ENCODE measurements around the gene KDR. TPM values are rescaled to one million over a fixed set of nuclear protein-coding genes. Genes with fewer than 3 reads are reported as not detected.
A peak's percentile ranks its signal among the peaks of the same experiment; 100 is the strongest.

KDR gene
- total and polyA plus RNA-seq, 4 donors = 8.4 to 132 (median 32.5) TPM

GRCh38 chr4:55031158-55031557, 94.2 kb downstream of the KDR start:
- no peaks in the 10 kb centered on the region for H3K27me3 ChIP-seq (ENCODE audit: control insufficient read depth in 3 of 3, insufficient read depth in 3 of 3, low read length in 2 of 3)
- no peak overlapping the region for H3K9ac ChIP-seq (ENCODE audit: insufficient read depth in 1 of 2, low read length in 2 of 2)
- H3K27ac ChIP-seq (ENCODE audit: low read depth in 1 of 2, low read length in 1 of 2) = peak overlapping the region in 1 of 2 donors; percentile 10
- no peak for TF ChIP-seq CTCF (IDR thresholded peaks at IDR 0.05; ENCODE audit: control extremely low read depth, extremely low read depth)
- DNase-seq (no peak), ATAC-seq (ENCODE audit: insufficient read depth, low FRiP score) (no peak)
- no peaks in the 10 kb centered on the region for H3K9me3 ChIP-seq (ENCODE audit: control insufficient read depth in 4 of 4, insufficient read depth in 3 of 4, low read length in 3 of 4)
- no peaks in the 10 kb centered on the region for H3K36me3 ChIP-seq (ENCODE audit: control insufficient read depth in 4 of 4, insufficient read depth in 4 of 4, low read length in 4 of 4)
- peaks cover 0 to 20% (median 11%) of the 10 kb centered on the region in 5 donors for H3K4me1 ChIP-seq (ENCODE audit: control insufficient read depth in 5 of 5, insufficient read depth in 5 of 5, low read length in 5 of 5)
- H3K4me3 ChIP-seq = no peak overlapping the region
- 90% methylated on average over 5 of the region's 5 CpGs for WGBS, 2 donors

DNA sequence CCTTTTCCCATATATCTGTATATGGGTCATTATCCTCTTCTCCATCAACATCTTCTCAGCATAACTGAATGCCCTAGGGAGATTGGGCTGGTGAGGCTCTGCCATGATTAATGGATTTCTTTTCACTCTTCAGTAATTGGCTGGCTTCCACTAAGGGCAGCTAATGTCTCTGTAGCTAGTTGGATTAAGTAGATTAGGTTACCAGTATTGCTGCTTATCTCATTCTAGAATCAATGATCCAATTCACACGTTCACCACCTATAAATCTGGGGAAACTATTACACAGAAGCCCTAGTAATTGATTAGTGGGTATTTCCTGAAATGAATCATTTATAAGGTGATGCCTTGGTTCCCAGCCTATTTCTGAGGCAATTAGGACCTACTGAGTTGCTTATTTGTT, 94.8 kb downstream of the KDR start:
- H3K4me1 ChIP-seq (ENCODE audit: control insufficient read depth in 5 of 5, insufficient read depth in 5 of 5, low read length in 5 of 5) = peaks cover 0 to 20% (median 11%) of the 10 kb centered on the region in 5 donors
- H3K36me3 ChIP-seq (ENCODE audit: control insufficient read depth in 4 of 4, insufficient read depth in 4 of 4, low read length in 4 of 4) = no peaks in the 10 kb centered on the region
- ATAC-seq (ENCODE audit: insufficient read depth, low FRiP score) (no peak), DNase-seq (no peak)
- WGBS, 2 donors = 71 to 86% methylated on average over 1 of the region's 1 CpG
- no peaks in the 10 kb centered on the region for H3K9me3 ChIP-seq (ENCODE audit: control insufficient read depth in 4 of 4, insufficient read depth in 3 of 4, low read length in 3 of 4)
- no peaks in the 10 kb centered on the region for H3K27me3 ChIP-seq (ENCODE audit: control insufficient read depth in 3 of 3, insufficient read depth in 3 of 3, low read length in 2 of 3)
- peak overlapping the region in 1 of 2 donors; percentile 10 for H3K27ac ChIP-seq (ENCODE audit: low read depth in 1 of 2, low read length in 1 of 2)
- TF ChIP-seq CTCF (IDR thresholded peaks at IDR 0.05; ENCODE audit: control extremely low read depth, extremely low read depth) = no peak
- no peak overlapping the region for H3K4me3 ChIP-seq
- H3K9ac ChIP-seq (ENCODE audit: insufficient read depth in 1 of 2, low read length in 2 of 2) = no peak overlapping the region

DNA sequence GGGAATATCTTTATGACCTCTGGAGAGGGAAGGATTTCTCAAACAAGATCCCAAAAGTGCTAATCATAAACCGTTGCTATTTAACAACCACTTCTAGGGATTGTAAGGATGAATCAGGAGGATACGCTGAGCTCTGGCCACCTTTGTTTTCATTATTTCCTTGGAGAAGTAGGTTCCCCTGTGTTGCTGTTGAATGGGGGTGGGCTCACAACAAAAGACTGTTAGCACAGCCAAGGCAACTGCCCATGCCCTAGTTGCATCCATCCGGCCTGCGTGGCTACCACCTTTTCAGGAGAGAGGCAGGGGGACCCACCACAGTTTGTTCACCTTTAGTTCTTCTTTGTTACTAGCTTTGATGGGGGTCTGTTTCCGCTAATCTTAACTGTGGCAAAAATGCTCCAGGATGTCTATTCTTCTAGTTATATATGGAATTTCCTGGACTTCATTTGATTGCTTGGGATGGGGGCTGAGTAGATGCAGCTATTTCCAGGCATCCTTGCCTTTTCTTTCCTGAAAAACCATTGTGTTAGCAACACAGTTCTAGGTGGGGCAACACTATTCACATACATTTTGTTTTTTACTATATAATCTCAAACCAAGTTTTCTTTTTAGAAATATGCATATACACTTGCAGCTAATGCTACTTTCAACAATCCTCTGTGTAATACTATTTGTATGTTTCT, 95.4 kb downstream of the KDR start:
- Histone ChIP-seq H3K4me1 (ENCODE audit: control insufficient read depth in 5 of 5, insufficient read depth in 5 of 5, low read length in 5 of 5) (peaks cover 0 to 20% (median 11%) of the 10 kb centered on the region in 5 donors), H3K27me3 (ENCODE audit: control insufficient read depth in 3 of 3, insufficient read depth in 3 of 3, low read length in 2 of 3) (no peaks in the 10 kb centered on the region), H3K36me3 (ENCODE audit: control insufficient read depth in 4 of 4, insufficient read depth in 4 of 4, low read length in 4 of 4) (no peaks in the 10 kb centered on the region), H3K4me3 (no peak overlapping the region), H3K27ac (ENCODE audit: low read depth in 1 of 2, low read length in 1 of 2) (peak overlapping the region in 1 of 2 donors; percentile 3), H3K9ac (ENCODE audit: insufficient read depth in 1 of 2, low read length in 2 of 2) (no peak overlapping the region), H3K9me3 (ENCODE audit: control insufficient read depth in 4 of 4, insufficient read depth in 3 of 4, low read length in 3 of 4) (no peaks in the 10 kb centered on the region)
- DNase-seq (no peak), ATAC-seq (ENCODE audit: insufficient read depth, low FRiP score) (no peak)
- no peak for TF ChIP-seq CTCF (IDR thresholded peaks at IDR 0.05; ENCODE audit: control extremely low read depth, extremely low read depth)
- 86% methylated on average over 5 of the region's 5 CpGs for WGBS, 2 donors

GRCh38 chr4:55029321-55029720, 96.1 kb downstream of the KDR start:
- H3K4me1 ChIP-seq (ENCODE audit: control insufficient read depth in 5 of 5, insufficient read depth in 5 of 5, low read length in 5 of 5) = peaks cover 0 to 19% (median 11%) of the 10 kb centered on the region in 5 donors
- no peaks in the 10 kb centered on the region for H3K27me3 ChIP-seq (ENCODE audit: control insufficient read depth in 3 of 3, insufficient read depth in 3 of 3, low read length in 2 of 3)
- H3K36me3 ChIP-seq (ENCODE audit: control insufficient read depth in 4 of 4, insufficient read depth in 4 of 4, low read length in 4 of 4) = no peaks in the 10 kb centered on the region
- no peak for ATAC-seq (ENCODE audit: insufficient read depth, low FRiP score)
- H3K27ac ChIP-seq (ENCODE audit: low read depth in 1 of 2, low read length in 1 of 2) = no peak overlapping the region
- no peaks in the 10 kb centered on the region for H3K9me3 ChIP-seq (ENCODE audit: control insufficient read depth in 4 of 4, insufficient read depth in 3 of 4, low read length in 3 of 4)
- no peak for DNase-seq
- no peak for TF ChIP-seq CTCF (IDR thresholded peaks at IDR 0.05; ENCODE audit: control extremely low read depth, extremely low read depth)
- 90 to 91% methylated on average over 1 of the region's 1 CpG for WGBS, 2 donors
- no peak overlapping the region for H3K9ac ChIP-seq (ENCODE audit: insufficient read depth in 1 of 2, low read length in 2 of 2)
- H3K4me3 ChIP-seq = no peak overlapping the region
